Endothelial cell of umbilical vein (primary cell): ENCODE data around the gene DNAH3. TPM values are rescaled to one million over a fixed set of nuclear protein-coding genes. Genes with fewer than 3 reads are reported as not detected.
"Not testable (repeated sequence)": the region's sequence is repeated elsewhere in the genome, so short reads cannot be mapped to it uniquely, and the experiment has no call there.

Experiments used
- BruUV-seq: library from RNA; stranded (reverse); fragments of 400-500 nt; replicated peaks from 2 replicates; lab custom pipeline; 2021; lab: Mats Ljungman, UMichigan
- CTCF ChIA-PET: fragments of 300-600, 350-600 bp; sonication (Branson Sonifier 250); formaldehyde crosslinking; loops from one replicate; lab custom pipeline; 2021; ENCODE audit warnings: antibody characterized with exemption, inconsistent platforms; lab: Charles Lee
- POLR2A ChIA-PET: fragments of 300-600, 350-600 bp; sonication (Branson Sonifier 250); formaldehyde crosslinking; loops from one replicate; lab custom pipeline; 2021; ENCODE audit warnings: antibody characterized with exemption, inconsistent platforms; lab: Charles Lee
- DNase-seq: peaks from one replicate; pipeline ENCODE4 v3.0.0-alpha.2; 2011; ENCODE audit warnings: low read depth, low spot score
- FAIRE-seq: peaks from 2 replicates; lab custom pipeline; 2011; peaks lifted over from hg19 to GRCh38; lab: Jason Lieb, UNC
- H2AFZ ChIP-seq: 2 replicates; pipeline ENCODE4 v1.6.0; 2012; ENCODE audit warnings: low read depth, low read length, control low read depth, inconsistent platforms
- H3K27ac ChIP-seq: 2 replicates; pipeline ENCODE4 v1.5.1; 2011; ENCODE audit warnings: low read depth, mild to moderate bottlenecking, control low read depth, low read length, moderate library complexity; ENCODE audit not compliant: insufficient read depth
- H3K27me3 ChIP-seq, 2 experiments: 2 replicates each; pipeline versions ENCODE4 v1.6.0 to v1.6.1; 2011; ENCODE audit warnings: low read length in 2 of 2, mixed read lengths in 1 of 2; ENCODE audit not compliant: control insufficient read depth in 2 of 2, insufficient read depth in 2 of 2
- H3K36me3 ChIP-seq, 2 experiments: 2 replicates in 1 of 2; 3 replicates in 1 of 2; pipeline ENCODE4 v1.5.1; 2011; ENCODE audit warnings: low read length in 2 of 2, mild to moderate bottlenecking in 1 of 2, moderate library complexity in 1 of 2; ENCODE audit not compliant: control insufficient read depth in 2 of 2, insufficient read depth in 2 of 2; ENCODE audit errors: extremely low read depth in 1 of 2
- H3K4me1 ChIP-seq: 3 replicates; pipeline ENCODE4 v1.5.1; 2011; ENCODE audit warnings: mild to moderate bottlenecking, low read length; ENCODE audit not compliant: control insufficient read depth, insufficient read depth; ENCODE audit errors: extremely low read depth
- H3K4me2 ChIP-seq: 2 replicates; pipeline ENCODE4 v1.6.1; 2011; ENCODE audit warnings: low read length, control low read depth, mixed read lengths; ENCODE audit not compliant: insufficient read depth
- H3K4me3 ChIP-seq, 3 experiments: fragments of 200-600 bp in 1 of 3; sonication (generic), shearing (Covaris generic) in 1 of 3; replicated peaks in 1 of 3; 2 replicates each; pipeline ENCODE4 v1.5.1; 2011 to 2016; ENCODE audit warnings: control low read depth in 3 of 3, low read length in 3 of 3, mild to moderate bottlenecking in 2 of 3, inconsistent platforms in 1 of 3, low read depth in 1 of 3, moderate library complexity in 1 of 3; ENCODE audit not compliant: insufficient read depth in 1 of 3
- H3K79me2 ChIP-seq: 2 replicates; pipeline ENCODE4 v1.6.0; 2012; ENCODE audit warnings: low read length, inconsistent platforms; ENCODE audit not compliant: control insufficient read depth, insufficient read depth
- H3K9ac ChIP-seq: replicated peaks from 2 replicates; pipeline ENCODE3; 2011; ENCODE audit warnings: low read length, control low read depth; ENCODE audit not compliant: insufficient read depth; ENCODE audit errors: extremely low read depth
- H3K9me1 ChIP-seq: replicated peaks from 3 replicates; pipeline ENCODE4 v1.6.0; 2011; ENCODE audit warnings: mild to moderate bottlenecking, low read length; ENCODE audit not compliant: control insufficient read depth, insufficient read depth; ENCODE audit errors: extremely low read depth
- H3K9me3 ChIP-seq: replicated peaks from 2 replicates; pipeline ENCODE4 v1.5.1; 2012; ENCODE audit warnings: low read length, inconsistent platforms; ENCODE audit not compliant: control insufficient read depth, insufficient read depth
- H4K20me1 ChIP-seq: replicated peaks from 2 replicates; pipeline ENCODE3; 2011; ENCODE audit warnings: mild to moderate bottlenecking, low read length; ENCODE audit not compliant: control insufficient read depth, insufficient read depth; ENCODE audit errors: extremely low read depth
- EZH2 ChIP-seq: IDR thresholded peaks from 2 replicates; pipeline ENCODE4 v1.6.1; 2012; ENCODE audit warnings: borderline replicate concordance, low read depth, mild to moderate bottlenecking, moderate library complexity, low read length, inconsistent platforms; ENCODE audit not compliant: severe bottlenecking
- FOS ChIP-seq: IDR thresholded peaks from 2 replicates; pipeline ENCODE4 v1.6.1; 2011; ENCODE audit warnings: mild to moderate bottlenecking, low read length, moderate library complexity, borderline replicate concordance; ENCODE audit not compliant: insufficient read depth
- GATA2 ChIP-seq: IDR thresholded peaks from 2 replicates; pipeline ENCODE4 v1.7.0; 2011; ENCODE audit warnings: low read depth, mild to moderate bottlenecking, moderate library complexity, mixed read lengths, low read length; ENCODE audit not compliant: insufficient read length, insufficient read depth
- JUN ChIP-seq: IDR thresholded peaks from 2 replicates; pipeline ENCODE4 v1.6.1; 2011; ENCODE audit warnings: borderline replicate concordance, low read depth; ENCODE audit not compliant: insufficient read length, insufficient read depth
- MYC ChIP-seq: IDR thresholded peaks from one replicate; pipeline ENCODE4 v1.6.1; 2011; ENCODE audit warnings: mild to moderate bottlenecking, low read depth, low read length
- POLR2AphosphoS5 ChIP-seq: IDR thresholded peaks from 2 replicates; pipeline ENCODE4 v1.6.1; 2012; ENCODE audit warnings: low read depth, mild to moderate bottlenecking, control low read depth, low read length, moderate library complexity; ENCODE audit not compliant: insufficient read depth
- dilution Hi-C: fragments of 300-500 bp; cut with MboI; formaldehyde crosslinking; loops from one replicate; pipeline ENCODE4 v1.15.0; 2019; ENCODE audit warnings: low sequenced_read_pairs; ENCODE audit not compliant: extremely low pct_ligation_motif_present
- intact Hi-C: fragments of 100-400 bp; cut with micrococcal nuclease; formaldehyde crosslinking; loops from one replicate; pipeline ENCODE4 v1.10.0; 2022
- polyA plus RNA-seq, 4 experiments: library from polyadenylated mRNA; depleted of rRNA in 3 of 4; stranded (reverse) in 3 of 4; unstranded in 1 of 4; fragments of >200 nt; gene quantifications; 2 replicates each; pipeline versions ENCODE4 v1.2.1 to v1.2.3, GENCODE V29; 2011 to 2012; ENCODE audit warnings: missing spikeins in 1 of 4
- total RNA-seq: library from RNA; stranded (reverse); gene quantifications from 2 replicates; pipeline ENCODE4 v1.2.3, GENCODE V29; 2021
- TF ChIP-seq, protein P1 (sequence below): IDR thresholded peaks from 2 replicates; pipeline ENCODE4 v1.6.1; 2011; ENCODE audit not compliant: insufficient read depth, insufficient read length

DNAH3 gene
- total and polyA plus RNA-seq, 2 donors (not counting 3 experiments of a cell fraction or from before 2014, with no cell fraction given) = not detected

DNA sequence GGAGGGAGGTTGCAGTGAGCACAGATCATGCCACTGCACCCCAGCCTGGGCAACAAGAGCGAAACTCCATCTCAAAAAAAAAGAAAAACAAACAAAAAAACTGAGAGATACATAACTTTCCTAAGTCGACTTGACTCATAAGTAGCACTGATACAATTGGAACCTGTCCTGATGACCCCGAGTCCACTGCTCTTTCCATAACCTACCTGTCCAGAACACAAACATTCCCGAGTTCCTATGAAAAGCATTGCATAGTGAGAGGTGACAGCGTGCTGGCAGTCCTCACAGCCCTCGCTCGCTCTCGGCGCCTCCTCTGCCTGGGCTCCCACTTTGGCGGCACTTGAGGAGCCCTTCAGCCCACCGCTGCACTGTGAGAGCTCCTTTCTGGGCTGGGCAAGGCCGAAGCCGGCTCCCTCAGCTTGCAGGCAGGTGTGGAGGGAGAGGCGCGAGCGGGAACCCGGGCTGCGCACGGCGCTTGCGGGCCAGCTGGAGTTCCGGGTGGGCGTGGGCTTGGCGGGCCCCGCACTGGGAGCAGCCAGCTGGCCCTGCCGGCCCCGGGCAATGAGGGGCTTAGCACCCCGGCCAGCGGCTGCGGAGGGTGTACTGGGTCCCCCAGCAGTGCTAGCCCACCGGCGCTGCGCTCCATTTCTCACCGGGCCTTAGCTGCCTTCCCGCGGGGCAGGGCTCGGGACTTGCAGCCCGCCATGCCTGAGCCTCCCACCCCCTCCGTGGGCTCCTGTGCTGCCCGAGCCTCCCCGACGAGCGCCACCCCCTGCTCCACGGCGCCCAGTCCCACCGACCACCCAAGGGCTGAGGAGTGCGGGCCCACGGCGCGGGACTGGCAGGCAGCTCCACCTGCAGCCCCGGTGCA, 1.7 kb upstream of the DNAH3 start:
- H3K79me2 ChIP-seq, DNase-seq, H3K4me2 ChIP-seq, intact Hi-C loops, H3K9ac ChIP-seq, H4K20me1 ChIP-seq, POLR2A ChIA-PET, BruUV-seq, H3K27ac ChIP-seq, H3K9me3 ChIP-seq, H3K4me3 ChIP-seq, H3K4me1 ChIP-seq, H2AFZ ChIP-seq, FAIRE-seq, H3K36me3 ChIP-seq, dilution Hi-C loops, H3K9me1 ChIP-seq: not testable (repeated sequence)
- CTCF ChIA-PET = interaction anchor here (2.1 kb wide), 1 partner anchor 148 kb away, joined by 5 read pairs; no protein-coding TSS in a partner anchor
- H3K27me3 ChIP-seq = peaks cover 4 to 12% of the 10 kb centered on the region in 2 experiments

GRCh38 chr16:21145738-21146137, 4.9 kb downstream of the DNAH3 start:
- DNase-seq (no peak), FAIRE-seq (no peak)
- no peaks in the 10 kb centered on the region for H4K20me1 ChIP-seq
- H3K27me3 ChIP-seq = peaks cover under 1 to 9% of the 10 kb centered on the region in 2 experiments
- POLR2A ChIA-PET = no interaction called here
- no peaks in the 10 kb centered on the region for H3K4me1 ChIP-seq
- no peak overlapping the region for H2AFZ ChIP-seq
- dilution Hi-C loops (no loop called here), intact Hi-C loops (no loop called here)
- no peaks in the 10 kb centered on the region for H3K9me1 ChIP-seq
- no peak overlapping the region for H3K4me3 ChIP-seq
- H3K27ac ChIP-seq = no peak overlapping the region
- no peak overlapping the region for H3K9ac ChIP-seq
- no TSS peak for BruUV-seq
- TF ChIP-seq GATA2 = no peak
- no peak for TF ChIP-seq EZH2
- TF ChIP-seq MYC = no peak
- TF ChIP-seq JUN = no peak
- no peak for TF ChIP-seq FOS
- no peak for TF ChIP-seq POLR2AphosphoS5
- TF ChIP-seq, protein P1, sequence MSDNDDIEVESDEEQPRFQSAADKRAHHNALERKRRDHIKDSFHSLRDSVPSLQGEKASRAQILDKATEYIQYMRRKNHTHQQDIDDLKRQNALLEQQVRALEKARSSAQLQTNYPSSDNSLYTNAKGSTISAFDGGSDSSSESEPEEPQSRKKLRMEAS = no peak
- H3K4me2 ChIP-seq = no peak overlapping the region
- no peaks in the 10 kb centered on the region for H3K9me3 ChIP-seq
- CTCF ChIA-PET = no interaction called here
- no peaks in the 10 kb centered on the region for H3K79me2 ChIP-seq
- no peaks in the 10 kb centered on the region for H3K36me3 ChIP-seq
